Fibroblast of lung (primary cell): ENCODE results near the gene PPME1. TPM values are rescaled to one million over a fixed set of nuclear protein-coding genes. Genes with fewer than 3 reads are reported as not detected.
"Not testable (repeated sequence)": the region's sequence is repeated elsewhere in the genome, so short reads cannot be mapped to it uniquely, and the experiment has no call there.

Source experiments
- DNase-seq, 2 donors: peaks; one replicate each; pipeline versions ENCODE4 v3.0.0 to v3.0.0-alpha.2; 2010; ENCODE audit warnings: low read depth in 2 of 2
- H2AFZ ChIP-seq: 2 replicates; pipeline ENCODE4 v1.5.1; 2012; ENCODE audit warnings: low read length, control low read depth, inconsistent platforms
- H3K27ac ChIP-seq: 2 replicates; pipeline ENCODE4 v1.5.1; 2011; ENCODE audit warnings: low read length, control low read depth; ENCODE audit not compliant: insufficient read depth
- H3K27me3 ChIP-seq: 2 replicates; pipeline ENCODE4 v1.5.1; 2011; ENCODE audit warnings: mild to moderate bottlenecking, low read length; ENCODE audit not compliant: control insufficient read depth, insufficient read depth
- H3K36me3 ChIP-seq: 2 replicates; pipeline ENCODE4 v1.5.1; 2011; ENCODE audit warnings: low read length; ENCODE audit not compliant: control insufficient read depth, insufficient read depth
- H3K4me1 ChIP-seq: 2 replicates; pipeline ENCODE4 v1.5.1; 2011; ENCODE audit warnings: low read length; ENCODE audit not compliant: control insufficient read depth, insufficient read depth; ENCODE audit errors: extremely low read depth
- H3K4me2 ChIP-seq: 2 replicates; pipeline ENCODE4 v1.5.1; 2011; ENCODE audit warnings: low read length, control low read depth; ENCODE audit not compliant: insufficient read depth; ENCODE audit errors: extremely low read depth
- H3K4me3 ChIP-seq, 4 experiments: fragments of 200-600 bp in 1 of 4; sonication (generic) in 1 of 4; replicated peaks in 1 of 4; 2 replicates each; pipeline ENCODE4 v1.5.1; 2011 to 2016; ENCODE audit warnings: low read length in 4 of 4, low read depth in 3 of 4, mild to moderate bottlenecking in 3 of 4, control low read depth in 2 of 4, inconsistent platforms in 1 of 4, mixed read lengths in 1 of 4; ENCODE audit not compliant: insufficient read depth in 1 of 4; ENCODE audit errors: control extremely low read depth in 1 of 4
- H3K79me2 ChIP-seq: 2 replicates; pipeline ENCODE4 v1.5.1; 2012; ENCODE audit warnings: mild to moderate bottlenecking, low read length, inconsistent platforms; ENCODE audit not compliant: control insufficient read depth, insufficient read depth
- H3K9ac ChIP-seq: 2 replicates; pipeline ENCODE4 v1.5.1; 2011; ENCODE audit warnings: mild to moderate bottlenecking, low read length, control low read depth; ENCODE audit not compliant: insufficient read depth
- H3K9me3 ChIP-seq: 2 replicates; pipeline ENCODE4 v1.5.1; 2012; ENCODE audit warnings: low read depth, low read length; ENCODE audit not compliant: control insufficient read depth, insufficient read depth
- H4K20me1 ChIP-seq: 2 replicates; pipeline ENCODE4 v1.5.1; 2011; ENCODE audit warnings: low read length; ENCODE audit not compliant: control insufficient read depth, insufficient read depth; ENCODE audit errors: extremely low read depth
- CTCF ChIP-seq, 2 donors: IDR thresholded peaks in 1 of 2; conservative IDR thresholded peaks in 1 of 2; 1 replicate in 1 of 2; 2 replicates in 1 of 2; pipeline ENCODE4 v1.5.1; 2011 to 2012; ENCODE audit warnings: low read length in 2 of 2, control low read depth in 1 of 2, inconsistent platforms in 1 of 2, low read depth in 1 of 2, mild to moderate bottlenecking in 1 of 2
- EZH2 ChIP-seq: IDR thresholded peaks from 2 replicates; pipeline ENCODE4 v1.5.1; 2012; ENCODE audit warnings: low read length, control low read depth, mild to moderate bottlenecking; ENCODE audit errors: missing control alignments
- polyA plus RNA-seq, 2 donors: library from polyadenylated mRNA; depleted of rRNA in 1 of 2; stranded (reverse) in 1 of 2; unstranded in 1 of 2; fragments of >200 nt; gene quantifications; 2 replicates each; pipeline ENCODE4 v1.2.1, GENCODE V29; 2011 to 2012; ENCODE audit warnings: missing spikeins in 1 of 2
- total RNA-seq: library from RNA; depleted of rRNA; stranded (reverse); fragments of >200 nt; gene quantifications from 2 replicates; pipeline ENCODE4 v1.2.1, GENCODE V29; 2014

PPME1 gene
- total and polyA plus RNA-seq, 2 donors (not counting 1 experiment from before 2014, with no cell fraction given): 35.3 to 38.8 TPM

- TF ChIP-seq CTCF (conservative IDR thresholded peaks at IDR 0.05 in 1 of 2, IDR thresholded peaks at IDR 0.05 in 1 of 2; ENCODE audit: low read depth in 1 of 2, low read length in 2 of 2) (no peak), EZH2 (no peak)
- Histone ChIP-seq H3K27ac (no peak overlapping the region), H3K9me3 (no peaks in the 10 kb centered on the region)
Measured at GRCh38 chr11:74123008-74123448, 48.1 kb upstream of the PPME1 start.

GRCh38 chr11:74129121-74129520, 42.0 kb upstream of the PPME1 start:
- H3K4me3 ChIP-seq, H3K9ac ChIP-seq, H3K27me3 ChIP-seq, H4K20me1 ChIP-seq, H3K4me2 ChIP-seq, H3K27ac ChIP-seq, H3K79me2 ChIP-seq, H2AFZ ChIP-seq, H3K36me3 ChIP-seq, H3K9me3 ChIP-seq, DNase-seq, H3K4me1 ChIP-seq: not testable (repeated sequence)

More at GRCh38 chr11:74123008-74123448, 48.1 kb upstream of the PPME1 start:
- H2AFZ ChIP-seq: no peak overlapping the region
- no peaks in the 10 kb centered on the region for H3K27me3 ChIP-seq
- H3K79me2 ChIP-seq: no peaks in the 10 kb centered on the region
- no peaks in the 10 kb centered on the region for H3K4me1 ChIP-seq
- no peak overlapping the region for H3K4me3 ChIP-seq
- no peaks in the 10 kb centered on the region for H4K20me1 ChIP-seq
- no peak overlapping the region for H3K9ac ChIP-seq
- H3K4me2 ChIP-seq: no peak overlapping the region
- DNase-seq: peak in 1 of 2 donors; percentile 37
- H3K36me3 ChIP-seq: no peaks in the 10 kb centered on the region

GRCh38 chr11:74132833-74133232, 38.3 kb upstream of the PPME1 start:
- no peaks in the 10 kb centered on the region for H3K79me2 ChIP-seq
- H3K36me3 ChIP-seq: no peaks in the 10 kb centered on the region
- H3K9ac ChIP-seq: no peak overlapping the region
- no peak overlapping the region for H3K4me2 ChIP-seq
- no peak overlapping the region for H2AFZ ChIP-seq
- no peak for TF ChIP-seq EZH2
- TF ChIP-seq CTCF (conservative IDR thresholded peaks at IDR 0.05 in 1 of 2, IDR thresholded peaks at IDR 0.05 in 1 of 2; ENCODE audit: low read depth in 1 of 2, low read length in 2 of 2): no peak
- DNase-seq: peak in 1 of 2 donors; percentile 16
- no peaks in the 10 kb centered on the region for H3K4me1 ChIP-seq
- H3K9me3 ChIP-seq: no peaks in the 10 kb centered on the region
- H3K4me3 ChIP-seq: no peak overlapping the region
- no peak overlapping the region for H3K27ac ChIP-seq
- H3K27me3 ChIP-seq: no peaks in the 10 kb centered on the region
- H4K20me1 ChIP-seq: no peaks in the 10 kb centered on the region
